ENCODE measurements around the gene ZMIZ2.
"Not testable (repeated sequence)": the region's sequence is repeated elsewhere in the genome, so short reads cannot be mapped to it uniquely, and the experiment has no call there.

ZMIZ2 gene

GRCh38 chr7:44803828-44804519 lies 55.3 kb downstream of the ZMIZ2 start:
- not testable (repeated sequence) for H3K4me3 ChIP-seq (ENCODE audit: low read length); H3K9me3 ChIP-seq (ENCODE audit: control insufficient read depth, low read length); H3K27me3 ChIP-seq (ENCODE audit: control insufficient read depth, insufficient read depth, low read length); H3K4me1 ChIP-seq (ENCODE audit: control insufficient read depth, insufficient read depth, low read length); H3K9ac ChIP-seq (ENCODE audit: low read length)
- H3K36me3 ChIP-seq (ENCODE audit: control insufficient read depth, insufficient read depth, low read length) = peaks cover 22% of the 10 kb centered on the region

DNA sequence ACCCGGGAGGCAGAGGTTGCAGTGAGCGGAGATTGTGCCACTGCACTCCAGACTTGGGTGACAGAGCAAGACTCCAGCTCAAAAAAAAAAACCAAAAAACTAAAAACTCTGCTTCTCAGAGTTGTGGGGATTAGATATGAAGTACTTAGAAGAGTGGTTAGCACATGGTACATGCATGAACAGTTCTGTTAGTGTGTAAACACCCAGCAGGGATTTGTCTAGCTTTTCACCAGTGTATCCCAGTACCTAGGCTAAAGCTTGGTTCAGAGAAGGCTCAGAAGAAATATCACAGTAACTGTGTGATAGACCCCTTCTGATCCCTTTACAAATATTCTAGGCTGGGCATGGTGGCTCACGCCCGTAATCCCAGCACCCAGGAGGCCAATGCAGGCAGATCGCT lies 57.3 kb downstream of the ZMIZ2 start:
- Histone ChIP-seq H3K36me3 (ENCODE audit: control insufficient read depth, insufficient read depth, low read length) (peaks cover 10% of the 10 kb centered on the region), H3K9ac (ENCODE audit: low read length) (no peak overlapping the region), H3K4me3 (ENCODE audit: low read length) (no peak overlapping the region), H3K27me3 (ENCODE audit: control insufficient read depth, insufficient read depth, low read length) (no peaks in the 10 kb centered on the region), H3K4me1 (ENCODE audit: control insufficient read depth, insufficient read depth, low read length) (no peaks in the 10 kb centered on the region), H3K9me3 (ENCODE audit: control insufficient read depth, low read length) (no peaks in the 10 kb centered on the region)

DNA sequence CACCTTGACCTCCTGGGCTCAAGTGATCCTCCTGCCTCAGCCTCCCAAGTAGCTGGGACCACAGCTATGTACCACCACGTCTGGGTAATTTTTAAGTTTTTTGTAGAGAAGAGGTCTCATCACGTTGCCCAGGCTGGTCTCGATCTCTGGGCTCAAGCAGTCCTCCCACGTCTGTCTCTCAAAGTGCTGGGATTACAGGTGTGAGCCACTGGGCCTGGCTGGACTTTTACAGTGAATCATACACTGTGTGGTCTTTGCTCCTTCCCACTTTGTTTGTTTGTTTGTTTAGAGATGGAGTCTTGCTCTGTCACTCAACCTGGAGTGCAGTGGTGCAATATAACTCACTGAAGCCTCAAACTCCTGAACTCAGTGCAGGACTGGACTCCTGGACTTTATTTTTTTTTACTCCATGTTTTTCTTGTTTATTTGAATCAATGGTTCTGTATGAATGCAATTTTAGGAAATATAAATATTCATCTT lies 60.3 kb downstream of the ZMIZ2 start:
- Histone ChIP-seq H3K27me3 (ENCODE audit: control insufficient read depth, insufficient read depth, low read length) (no peaks in the 10 kb centered on the region), H3K9ac (ENCODE audit: low read length) (no peak overlapping the region), H3K9me3 (ENCODE audit: control insufficient read depth, low read length) (no peaks in the 10 kb centered on the region), H3K4me3 (ENCODE audit: low read length) (no peak overlapping the region), H3K36me3 (ENCODE audit: control insufficient read depth, insufficient read depth, low read length) (no peaks in the 10 kb centered on the region), H3K4me1 (ENCODE audit: control insufficient read depth, insufficient read depth, low read length) (no peaks in the 10 kb centered on the region)

DNA sequence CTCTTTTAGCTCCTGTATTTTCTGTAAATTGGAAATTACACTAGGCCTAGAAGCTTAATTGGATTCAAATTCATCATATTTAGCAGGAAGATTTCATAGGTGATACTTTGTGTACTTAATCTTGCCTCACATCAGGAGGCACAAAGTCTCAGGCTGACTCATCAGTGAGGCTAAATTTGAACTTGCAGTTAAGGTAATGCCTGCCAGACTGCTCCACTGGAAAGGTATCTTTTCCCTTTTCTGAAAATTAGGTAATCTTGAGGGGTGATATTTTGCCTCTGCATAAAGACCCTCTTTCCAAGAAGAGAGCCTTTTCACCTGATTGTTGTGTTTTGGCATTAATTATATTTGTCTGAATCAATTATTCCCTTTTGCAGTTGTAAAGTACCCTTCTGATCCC lies 62.4 kb downstream of the ZMIZ2 start:
- Histone ChIP-seq H3K36me3 (ENCODE audit: control insufficient read depth, insufficient read depth, low read length) (no peaks in the 10 kb centered on the region), H3K4me1 (ENCODE audit: control insufficient read depth, insufficient read depth, low read length) (no peaks in the 10 kb centered on the region), H3K9me3 (ENCODE audit: control insufficient read depth, low read length) (no peaks in the 10 kb centered on the region), H3K4me3 (ENCODE audit: low read length) (no peak overlapping the region), H3K9ac (ENCODE audit: low read length) (no peak overlapping the region), H3K27me3 (ENCODE audit: control insufficient read depth, insufficient read depth, low read length) (no peaks in the 10 kb centered on the region)

GRCh38 chr7:44811571-44811970 lies 62.9 kb downstream of the ZMIZ2 start:
- Histone ChIP-seq H3K36me3 (ENCODE audit: control insufficient read depth, insufficient read depth, low read length) (no peaks in the 10 kb centered on the region), H3K4me1 (ENCODE audit: control insufficient read depth, insufficient read depth, low read length) (no peaks in the 10 kb centered on the region), H3K9me3 (ENCODE audit: control insufficient read depth, low read length) (no peaks in the 10 kb centered on the region), H3K4me3 (ENCODE audit: low read length) (no peak overlapping the region), H3K27me3 (ENCODE audit: control insufficient read depth, insufficient read depth, low read length) (no peaks in the 10 kb centered on the region), H3K9ac (ENCODE audit: low read length) (no peak overlapping the region)

GRCh38 chr7:44814919-44815318 lies 66.3 kb downstream of the ZMIZ2 start:
- no peaks in the 10 kb centered on the region for H3K27me3 ChIP-seq (ENCODE audit: control insufficient read depth, insufficient read depth, low read length)
- no peak overlapping the region for H3K4me3 ChIP-seq (ENCODE audit: low read length)
- H3K9me3 ChIP-seq (ENCODE audit: control insufficient read depth, low read length) = no peaks in the 10 kb centered on the region
- no peaks in the 10 kb centered on the region for H3K4me1 ChIP-seq (ENCODE audit: control insufficient read depth, insufficient read depth, low read length)
- no peaks in the 10 kb centered on the region for H3K36me3 ChIP-seq (ENCODE audit: control insufficient read depth, insufficient read depth, low read length)
- no peak overlapping the region for H3K9ac ChIP-seq (ENCODE audit: low read length)

DNA sequence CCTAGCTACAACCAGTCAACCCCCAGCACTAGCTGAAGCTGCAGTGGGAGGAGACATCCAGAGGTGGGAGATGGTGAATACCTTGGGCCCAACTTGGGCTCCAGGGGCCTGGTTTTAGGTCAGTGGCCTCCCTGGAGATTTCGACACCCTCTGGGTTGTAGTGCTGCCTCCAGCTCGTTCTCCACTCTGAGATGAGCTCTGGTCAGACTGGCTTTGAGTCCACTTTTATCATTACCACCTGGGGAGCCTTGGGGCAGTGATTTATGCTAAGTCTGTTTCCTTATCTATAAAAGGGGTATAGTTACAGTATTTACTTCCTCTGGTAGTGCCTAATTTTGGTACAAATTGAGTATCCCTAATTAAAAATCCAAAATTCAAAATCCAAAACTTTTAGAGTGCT lies 70.6 kb downstream of the ZMIZ2 start:
- Histone ChIP-seq H3K36me3 (ENCODE audit: control insufficient read depth, insufficient read depth, low read length) (no peaks in the 10 kb centered on the region), H3K4me3 (ENCODE audit: low read length) (no peak overlapping the region), H3K4me1 (ENCODE audit: control insufficient read depth, insufficient read depth, low read length) (no peaks in the 10 kb centered on the region)

More for the DNA sequence above, 70.6 kb downstream of the ZMIZ2 start:
- H3K27me3 ChIP-seq (ENCODE audit: control insufficient read depth, insufficient read depth, low read length) = no peaks in the 10 kb centered on the region
- H3K9me3 ChIP-seq (ENCODE audit: control insufficient read depth, low read length) = no peaks in the 10 kb centered on the region
- H3K9ac ChIP-seq (ENCODE audit: low read length) = no peak overlapping the region

All from mucosa of stomach (tissue), 1 donor.